Keratinocyte (primary cell): ENCODE data around the gene SMIM45.
"Not testable (repeated sequence)": the region's sequence is repeated elsewhere in the genome, so short reads cannot be mapped to it uniquely, and the experiment has no call there.

Source experiments
- DNase-seq: peaks from one replicate; pipeline ENCODE4 v3.0.0-alpha.2; 2011; ENCODE audit warnings: low read depth, missing footprints, low spot score
- FAIRE-seq: peaks from 2 replicates; lab custom pipeline; 2011; peaks lifted over from hg19 to GRCh38; lab: Jason Lieb, UNC
- H2AFZ ChIP-seq: 2 replicates; pipeline ENCODE4 v1.6.0; 2012; ENCODE audit warnings: low read length, control low read depth, inconsistent platforms; ENCODE audit not compliant: control insufficient read depth
- H3K27ac ChIP-seq: 2 replicates; pipeline ENCODE4 v1.5.1; 2011; ENCODE audit warnings: low read length; ENCODE audit not compliant: control insufficient read depth, insufficient read depth
- H3K27me3 ChIP-seq: 3 replicates; pipeline ENCODE4 v1.6.0; 2011; ENCODE audit warnings: low read length; ENCODE audit not compliant: control insufficient read depth, insufficient read depth; ENCODE audit errors: extremely low read depth
- H3K36me3 ChIP-seq, 2 experiments: 2 replicates in 1 of 2; 3 replicates in 1 of 2; pipeline ENCODE4 v1.5.1; 2011; ENCODE audit warnings: low read length in 2 of 2, mild to moderate bottlenecking in 1 of 2; ENCODE audit not compliant: control insufficient read depth in 2 of 2, insufficient read depth in 2 of 2; ENCODE audit errors: extremely low read depth in 1 of 2
- H3K4me1 ChIP-seq: 3 replicates; pipeline ENCODE4 v1.5.1; 2011; ENCODE audit warnings: low read length; ENCODE audit not compliant: control insufficient read depth, insufficient read depth; ENCODE audit errors: extremely low read depth
- H3K4me2 ChIP-seq: 3 replicates; pipeline ENCODE4 v1.6.0; 2011; ENCODE audit warnings: low read depth, low read length; ENCODE audit not compliant: control insufficient read depth, insufficient read depth; ENCODE audit errors: extremely low read depth
- H3K4me3 ChIP-seq, 3 experiments: fragments of 200-600 bp in 1 of 3; sonication (generic) in 1 of 3; 2 replicates in 2 of 3; 3 replicates in 1 of 3; pipeline ENCODE4 v1.5.1; 2011 to 2016; ENCODE audit warnings: low read length in 3 of 3, mild to moderate bottlenecking in 3 of 3, control low read depth in 2 of 3, inconsistent platforms in 1 of 3, low read depth in 1 of 3, mixed read lengths in 1 of 3, mixed run types in 1 of 3, moderate library complexity in 1 of 3; ENCODE audit not compliant: control insufficient read depth in 2 of 3, insufficient read depth in 2 of 3; ENCODE audit errors: extremely low read depth in 1 of 3
- H3K79me2 ChIP-seq: 2 replicates; pipeline ENCODE4 v1.6.0; 2012; ENCODE audit warnings: low read length; ENCODE audit not compliant: control insufficient read depth, insufficient read depth
- H3K9ac ChIP-seq: 3 replicates; pipeline ENCODE4 v1.6.0; 2011; ENCODE audit warnings: low read length; ENCODE audit not compliant: control insufficient read depth, insufficient read depth; ENCODE audit errors: extremely low read depth
- H3K9me1 ChIP-seq: 3 replicates; pipeline ENCODE4 v1.6.0; 2011; ENCODE audit warnings: low read length; ENCODE audit not compliant: control insufficient read depth, insufficient read depth; ENCODE audit errors: extremely low read depth
- H3K9me3 ChIP-seq: 2 replicates; pipeline ENCODE4 v1.5.1; 2012; ENCODE audit warnings: low read depth, low read length; ENCODE audit not compliant: control insufficient read depth
- H4K20me1 ChIP-seq: 3 replicates; pipeline ENCODE4 v1.6.0; 2011; ENCODE audit warnings: low read length; ENCODE audit not compliant: control insufficient read depth, insufficient read depth; ENCODE audit errors: extremely low read depth
- EZH2 ChIP-seq: IDR thresholded peaks from one replicate; pipeline ENCODE4 v1.6.1; 2012; ENCODE audit warnings: inconsistent platforms, mild to moderate bottlenecking, low read length, moderate library complexity
- dilution Hi-C: fragments of 300-500 bp; cut with MboI; formaldehyde crosslinking; loops from one replicate; pipeline ENCODE4 v1.7.0; 2020; ENCODE audit warnings: low sequenced_read_pairs; ENCODE audit not compliant: extremely low pct_ligation_motif_present
- TF ChIP-seq, protein P1 (sequence below), 3 experiments: IDR thresholded peaks in 1 of 3; conservative IDR thresholded peaks in 1 of 3; optimal IDR thresholded peaks in 1 of 3; 2 replicates in 2 of 3; 3 replicates in 1 of 3; pipeline versions ENCODE3 to v1.5.1; 2011; ENCODE audit warnings: low read length in 3 of 3, mild to moderate bottlenecking in 3 of 3, moderate library complexity in 2 of 3, control low read depth in 1 of 3, inconsistent platforms in 1 of 3; ENCODE audit not compliant: insufficient read depth in 2 of 3; ENCODE audit errors: extremely low read depth in 1 of 3

The SMIM45 gene

DNA sequence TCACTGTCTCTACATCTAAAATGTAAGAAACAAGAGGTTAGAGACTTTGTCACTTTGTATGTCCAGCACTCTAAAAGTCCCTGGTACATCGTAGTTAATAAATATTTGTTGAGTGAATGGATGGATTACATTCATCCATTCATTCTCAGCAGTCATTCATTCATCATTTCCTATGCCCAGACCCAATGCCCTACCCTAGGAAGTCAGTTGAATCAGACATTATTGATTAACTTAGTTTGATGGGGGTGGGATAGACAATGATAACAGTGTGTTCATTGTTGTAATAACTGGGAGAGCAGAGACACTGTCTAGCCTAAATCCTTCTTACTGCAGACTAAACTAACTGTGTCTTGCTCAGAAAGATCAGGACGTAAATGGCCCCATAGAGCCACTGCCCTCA is 3.8 kb upstream of the SMIM45 start:
- Histone ChIP-seq H3K4me3 (no peak overlapping the region), H2AFZ (no peak overlapping the region), H3K4me1 (peaks cover 16% of the 10 kb centered on the region), H3K9me3 (no peaks in the 10 kb centered on the region), H3K4me2 (no peak overlapping the region), H3K36me3 (peaks cover 0 to 4% of the 10 kb centered on the region in 2 experiments), H3K27me3 (no peaks in the 10 kb centered on the region), H3K9me1 (no peaks in the 10 kb centered on the region), H3K27ac (no peak overlapping the region), H3K79me2 (peaks cover 9% of the 10 kb centered on the region), H3K9ac (no peak overlapping the region), H4K20me1 (no peaks in the 10 kb centered on the region)
- dilution Hi-C loops = no loop called here
- TF ChIP-seq, protein P1, sequence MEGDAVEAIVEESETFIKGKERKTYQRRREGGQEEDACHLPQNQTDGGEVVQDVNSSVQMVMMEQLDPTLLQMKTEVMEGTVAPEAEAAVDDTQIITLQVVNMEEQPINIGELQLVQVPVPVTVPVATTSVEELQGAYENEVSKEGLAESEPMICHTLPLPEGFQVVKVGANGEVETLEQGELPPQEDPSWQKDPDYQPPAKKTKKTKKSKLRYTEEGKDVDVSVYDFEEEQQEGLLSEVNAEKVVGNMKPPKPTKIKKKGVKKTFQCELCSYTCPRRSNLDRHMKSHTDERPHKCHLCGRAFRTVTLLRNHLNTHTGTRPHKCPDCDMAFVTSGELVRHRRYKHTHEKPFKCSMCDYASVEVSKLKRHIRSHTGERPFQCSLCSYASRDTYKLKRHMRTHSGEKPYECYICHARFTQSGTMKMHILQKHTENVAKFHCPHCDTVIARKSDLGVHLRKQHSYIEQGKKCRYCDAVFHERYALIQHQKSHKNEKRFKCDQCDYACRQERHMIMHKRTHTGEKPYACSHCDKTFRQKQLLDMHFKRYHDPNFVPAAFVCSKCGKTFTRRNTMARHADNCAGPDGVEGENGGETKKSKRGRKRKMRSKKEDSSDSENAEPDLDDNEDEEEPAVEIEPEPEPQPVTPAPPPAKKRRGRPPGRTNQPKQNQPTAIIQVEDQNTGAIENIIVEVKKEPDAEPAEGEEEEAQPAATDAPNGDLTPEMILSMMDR (optimal IDR thresholded peaks at IDR 0.05 in 1 of 3, IDR thresholded peaks at IDR 0.05 in 1 of 3, conservative IDR thresholded peaks at IDR 0.05 in 1 of 3; ENCODE audit: extremely low read depth in 1 of 3, insufficient read depth in 2 of 3, low read length in 3 of 3) = no peak
- no peak for TF ChIP-seq EZH2
- no peak for DNase-seq
- FAIRE-seq = no peak

DNA sequence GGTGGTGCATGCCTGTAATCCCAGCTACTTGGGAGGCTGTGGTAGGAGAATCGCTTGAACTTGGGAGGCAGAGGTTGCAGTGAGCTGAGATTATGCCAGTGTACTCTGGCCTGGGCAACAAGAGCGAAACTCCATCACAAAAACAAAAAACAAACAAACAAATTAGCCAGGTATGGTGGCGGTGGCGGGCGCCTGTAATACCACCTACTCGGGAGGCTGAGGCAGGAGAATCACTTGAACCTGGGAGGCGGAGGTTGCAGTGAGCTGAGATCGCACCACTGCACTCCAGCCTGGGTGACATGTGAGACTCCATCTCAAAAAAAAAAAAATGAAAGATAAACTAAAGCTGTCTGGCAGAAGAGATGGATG is 3.0 kb upstream of the SMIM45 start:
- H3K27ac ChIP-seq, H3K36me3 ChIP-seq, H3K4me3 ChIP-seq, H3K79me2 ChIP-seq, H3K9me3 ChIP-seq, H3K27me3 ChIP-seq, dilution Hi-C loops, H3K9me1 ChIP-seq, H3K9ac ChIP-seq, DNase-seq, H2AFZ ChIP-seq, H4K20me1 ChIP-seq, H3K4me2 ChIP-seq, FAIRE-seq: not testable (repeated sequence)
- peaks cover 14% of the 10 kb centered on the region for H3K4me1 ChIP-seq

DNA sequence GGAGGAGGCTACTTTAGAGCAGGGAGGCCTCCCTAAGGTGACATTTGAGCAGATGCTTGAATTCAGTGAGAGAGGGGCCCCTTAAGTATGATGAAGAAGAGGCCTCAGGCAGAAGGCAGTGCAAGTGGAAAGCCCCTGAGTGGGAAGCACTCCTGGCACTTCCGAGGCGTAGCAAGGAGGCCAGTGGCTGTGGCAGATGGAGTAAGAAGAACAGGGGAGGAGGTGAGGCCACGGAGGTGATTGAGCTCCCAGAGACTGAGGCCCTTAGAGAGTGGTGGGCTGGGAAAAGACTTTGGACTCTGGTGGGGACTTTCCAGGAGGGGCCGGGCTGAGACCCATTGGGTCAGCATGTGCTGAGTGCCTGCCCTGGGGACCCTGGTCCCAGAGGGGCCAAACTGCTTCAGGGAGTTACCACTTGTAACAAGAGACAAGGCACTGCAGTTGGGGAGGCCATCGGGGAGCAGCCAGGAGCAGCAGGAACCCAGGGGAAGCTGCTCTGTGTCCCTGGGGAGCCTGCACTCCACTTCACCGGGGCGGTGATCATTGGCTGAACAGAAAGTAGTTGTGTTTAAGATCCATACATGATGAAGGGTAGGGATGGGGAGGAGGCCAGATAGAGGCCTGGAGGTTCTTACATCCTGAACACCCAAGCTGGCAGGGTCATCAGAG is 2.5 kb upstream of the SMIM45 start:
- Histone ChIP-seq H3K9ac (no peak overlapping the region), H3K79me2 (peaks cover 9% of the 10 kb centered on the region), H3K4me2 (no peak overlapping the region), H3K4me1 (peaks cover 14% of the 10 kb centered on the region), H3K9me3 (no peaks in the 10 kb centered on the region), H3K9me1 (no peaks in the 10 kb centered on the region), H3K27ac (no peak overlapping the region), H4K20me1 (no peaks in the 10 kb centered on the region), H3K36me3 (no peaks in the 10 kb centered on the region), H3K4me3 (no peak overlapping the region), H2AFZ (no peak overlapping the region), H3K27me3 (no peaks in the 10 kb centered on the region)
- dilution Hi-C loops = no loop called here
- no peak for TF ChIP-seq EZH2
- TF ChIP-seq, protein P1 (optimal IDR thresholded peaks at IDR 0.05 in 1 of 3, IDR thresholded peaks at IDR 0.05 in 1 of 3, conservative IDR thresholded peaks at IDR 0.05 in 1 of 3; ENCODE audit: extremely low read depth in 1 of 3, insufficient read depth in 2 of 3, low read length in 3 of 3) = no peak
- DNase-seq (no peak), FAIRE-seq (no peak)
